RWPE1 (cell line): ENCODE results near the gene CEMIP.

Experiments used
- CTCF ChIA-PET: fragments of 350-600 bp; sonication (Branson Sonifier 250); formaldehyde crosslinking; extraction: SDS; loops from one replicate; lab custom pipeline; 2021; lab: Yijun Ruan, JAX
- POLR2A ChIA-PET: fragments of 400-600 bp; formaldehyde crosslinking; extraction: SDS; loops from one replicate; lab custom pipeline; 2020; ENCODE audit warnings: antibody characterized with exemption; ENCODE audit not compliant: low non-redundant PET; lab: Yijun Ruan, JAX
- DNase-seq: peaks from one replicate; pipeline ENCODE4 v3.0.0; 2012; ENCODE audit warnings: low spot score
- H3K27ac ChIP-seq: fragments of 450-650 bp; 2 replicates; pipeline ENCODE4 v1.5.1; 2017
- CTCF ChIP-seq: fragments of 450-650 bp; conservative IDR thresholded peaks from 2 replicates; pipeline ENCODE4 v1.5.1; 2017; ENCODE audit warnings: low read depth, mild to moderate bottlenecking

CEMIP gene

DNA sequence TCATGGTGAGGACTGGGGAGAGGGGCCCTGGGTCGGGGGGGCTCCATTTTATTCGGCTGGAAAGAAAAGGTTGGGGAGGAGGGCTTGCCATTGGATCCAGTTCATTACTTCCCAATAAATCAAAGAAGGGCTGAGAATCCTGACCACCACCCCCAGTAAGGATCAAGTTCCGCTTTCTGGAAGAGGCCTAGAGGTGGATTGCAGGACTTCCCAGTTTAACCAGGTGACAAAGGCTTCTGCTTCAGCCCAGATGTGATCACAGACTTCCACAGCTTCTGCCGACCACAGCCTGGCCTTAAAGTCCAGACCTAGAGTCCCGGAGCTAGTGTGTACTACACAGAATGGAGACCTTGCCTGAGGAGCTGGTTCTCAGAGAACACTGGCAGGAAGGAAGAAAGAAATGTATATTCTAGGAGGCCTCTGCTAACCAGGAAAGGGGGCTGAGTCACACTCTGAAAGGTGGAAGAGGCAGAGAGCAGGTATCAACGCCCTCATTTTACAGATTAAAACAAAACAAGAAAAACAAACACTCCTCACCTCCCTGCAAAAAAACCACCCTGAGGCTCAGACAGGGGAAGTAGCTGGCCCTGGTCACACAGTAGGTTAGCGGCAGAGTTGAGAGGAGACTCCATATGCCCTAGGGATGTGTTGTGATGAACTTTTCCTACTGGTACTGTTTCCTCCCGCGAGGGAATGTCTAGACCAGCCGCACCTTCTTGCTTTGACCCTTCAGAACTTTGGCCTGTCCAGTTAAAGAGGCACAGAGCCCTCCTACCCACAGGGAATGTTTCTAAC lies 1.1 kb upstream of the CEMIP start:
- POLR2A ChIA-PET = no interaction called here
- H3K27ac ChIP-seq = peak overlapping the region; percentile 68
- CTCF ChIA-PET = interaction anchor here (0.5 to 3.4 kb wide), 6 partner anchors 23 to 227 kb away, joined by 3 to 26 read pairs (median 4); partner anchors contain the start of gene ABHD17C

GRCh38 chr15:80778621-80778963 lies 578 bp upstream of the CEMIP start:
- CTCF ChIA-PET = interaction anchor here (0.8 to 3.4 kb wide), 8 partner anchors 11 to 488 kb away, joined by 3 to 30 read pairs (median 7); partner anchors contain the start of gene ABHD17C
- POLR2A ChIA-PET = no interaction called here
- H3K27ac ChIP-seq = no peak overlapping the region
- no peak for DNase-seq
- TF ChIP-seq CTCF = no peak

More for the DNA sequence above, 1.1 kb upstream of the CEMIP start:
- no peak for TF ChIP-seq CTCF
- peak; percentile 41 for DNase-seq

GRCh38 chr15:80779658-80780415 lies 667 bp downstream of the CEMIP start:
- ChIA-PET POLR2A (interaction anchor here (0.6 kb wide), 1 partner anchor 85 kb away, joined by 3 read pairs; the partner anchor contains the start of gene ABHD17C), CTCF (interaction anchor here (0.6 to 3.4 kb wide), 24 partner anchors 10 to 746 kb away, joined by 3 to 30 read pairs (median 4); partner anchors contain the start of gene ABHD17C)
- TF ChIP-seq CTCF = no peak
- no peak overlapping the region for H3K27ac ChIP-seq
- DNase-seq = peak; percentile 70

DNA sequence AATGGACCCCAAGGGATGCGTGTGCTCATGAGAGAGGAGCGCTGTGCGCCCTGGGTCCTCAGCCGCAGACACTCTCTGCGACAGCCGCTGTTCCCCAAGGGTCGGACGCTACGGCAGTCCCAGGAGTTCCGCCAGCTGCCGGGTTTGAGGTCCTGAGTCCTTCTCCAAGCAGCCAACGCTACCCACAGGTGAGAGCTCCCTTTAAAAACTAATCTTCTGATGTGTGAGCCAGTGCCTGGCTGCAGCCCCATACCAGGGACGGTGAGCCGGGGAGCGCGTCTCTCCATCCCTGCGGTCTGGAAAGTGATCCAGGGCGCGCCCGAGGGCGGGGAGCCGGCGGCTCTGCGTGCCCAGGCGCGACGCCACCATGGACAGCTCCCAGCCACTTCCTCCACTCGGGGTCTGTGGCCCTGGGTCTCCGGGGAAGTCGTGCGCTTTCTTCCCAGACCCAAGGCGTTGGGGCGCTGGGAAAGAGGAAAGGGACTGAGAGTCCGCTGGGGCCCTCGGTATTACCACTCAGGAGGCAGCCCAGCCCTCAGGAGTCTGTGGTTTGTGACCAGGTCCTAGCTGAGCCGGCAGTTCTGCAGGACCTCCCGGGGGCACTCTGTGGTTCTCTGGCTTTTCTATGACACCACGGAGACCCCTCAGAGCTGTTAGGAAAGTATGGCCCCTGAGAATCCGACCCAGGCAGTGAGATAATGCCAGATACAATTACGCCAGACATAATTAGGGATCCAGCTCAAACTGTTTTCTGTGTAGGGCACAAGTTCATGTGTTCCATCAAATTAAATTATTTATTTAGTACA lies 1.4 kb downstream of the CEMIP start:
- CTCF ChIA-PET = interaction anchor here (0.6 to 2.9 kb wide), 7 partner anchors 12 to 486 kb away, joined by 3 to 30 read pairs (median 5); no protein-coding TSS in a partner anchor
- TF ChIP-seq CTCF = no peak
- H3K27ac ChIP-seq = no peak overlapping the region
- POLR2A ChIA-PET = no interaction called here
- peak; percentile 75 for DNase-seq

- no peak for TF ChIP-seq CTCF
- DNase-seq = no peak
- CTCF ChIA-PET = interaction anchor here (2.8 kb wide), 1 partner anchor 187 kb away, joined by 8 read pairs; no protein-coding TSS in a partner anchor
Observed at GRCh38 chr15:80783260-80783659, 4.1 kb downstream of the CEMIP start.

More at GRCh38 chr15:80783260-80783659, 4.1 kb downstream of the CEMIP start:
- POLR2A ChIA-PET = no interaction called here
- no peak overlapping the region for H3K27ac ChIP-seq
